NCI-H2107 treated with DMSO at 0.1 percent for 48 hours (cell line): Measurements from ENCODE around the gene OLIG3.

Experiments
- DNase-seq: peaks from one replicate; lab custom pipeline; 2025; ENCODE audit not compliant: unreplicated experiment; lab: John Stamatoyannopoulos, UW

The OLIG3 gene

GRCh38 chr6:137471986-137472385 is 22.2 kb downstream of the OLIG3 start:
- peak; percentile 5 for DNase-seq

DNA sequence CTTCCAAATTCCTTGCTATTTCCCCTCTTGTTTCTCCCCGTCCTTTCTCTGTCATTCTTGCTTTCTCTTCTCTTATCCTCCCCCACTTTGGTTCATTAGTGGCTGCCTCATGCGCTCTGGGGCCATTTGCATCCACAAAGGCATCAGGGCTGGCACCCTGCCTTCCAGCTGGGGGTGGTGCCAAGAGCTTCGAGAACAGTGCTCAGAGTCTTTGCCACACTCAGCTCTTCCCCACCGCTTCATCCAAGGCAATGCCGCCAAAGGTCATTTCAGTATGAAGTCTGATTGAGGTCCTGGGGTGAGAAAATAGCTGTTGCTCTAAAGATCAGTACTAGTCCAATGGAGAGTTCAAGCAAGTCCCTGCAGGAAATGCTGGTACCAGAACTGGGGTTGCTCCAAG is 22.7 kb downstream of the OLIG3 start:
- no peak for DNase-seq

DNA sequence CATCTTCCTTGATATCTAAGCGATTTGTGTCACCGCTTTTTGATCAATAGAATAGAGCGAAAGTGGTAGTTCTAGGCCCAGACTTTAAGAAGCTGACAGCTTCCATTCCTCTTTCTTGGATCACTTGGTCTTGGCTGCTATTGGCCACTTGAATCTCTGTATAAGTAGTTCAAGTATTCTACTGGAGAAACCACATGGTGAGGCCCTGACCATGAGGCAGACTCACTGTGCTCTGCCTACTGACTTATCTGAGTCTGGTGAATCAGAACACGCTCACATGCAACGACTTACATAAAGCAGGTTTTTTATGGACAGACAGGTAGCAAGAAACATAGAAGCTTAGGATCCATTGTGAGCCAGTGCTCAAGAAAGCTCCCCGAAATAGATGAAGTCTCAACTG is 27.0 kb downstream of the OLIG3 start:
- no peak for DNase-seq

- no peak for DNase-seq
Observed at GRCh38 chr6:137465378-137466009, 28.7 kb downstream of the OLIG3 start.

DNA sequence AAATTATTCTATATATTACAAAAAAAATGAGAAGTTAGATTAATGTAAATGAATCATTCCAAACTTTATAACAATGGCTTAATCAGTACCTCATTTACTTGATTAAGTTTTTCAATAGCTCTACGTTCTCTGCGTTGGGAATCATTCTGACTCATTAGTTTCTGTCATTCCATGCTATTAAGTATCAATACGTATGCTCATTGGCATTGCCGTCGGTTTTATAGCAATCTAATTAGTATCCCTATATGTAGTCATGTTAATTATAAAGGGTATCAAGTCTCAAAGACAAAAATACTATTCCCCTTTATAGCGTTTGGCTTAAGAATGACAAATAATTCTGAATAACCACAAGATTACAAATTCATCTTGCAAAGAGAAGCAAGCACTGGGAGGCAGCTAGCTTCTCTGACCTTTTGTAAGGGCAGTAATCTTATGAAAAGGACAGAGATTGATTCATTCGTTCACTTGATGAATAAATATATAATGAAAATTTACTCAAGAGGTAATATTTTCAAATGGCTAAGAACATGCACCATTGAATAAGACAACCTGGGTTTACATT is 41.8 kb downstream of the OLIG3 start:
- DNase-seq: no peak

DNA sequence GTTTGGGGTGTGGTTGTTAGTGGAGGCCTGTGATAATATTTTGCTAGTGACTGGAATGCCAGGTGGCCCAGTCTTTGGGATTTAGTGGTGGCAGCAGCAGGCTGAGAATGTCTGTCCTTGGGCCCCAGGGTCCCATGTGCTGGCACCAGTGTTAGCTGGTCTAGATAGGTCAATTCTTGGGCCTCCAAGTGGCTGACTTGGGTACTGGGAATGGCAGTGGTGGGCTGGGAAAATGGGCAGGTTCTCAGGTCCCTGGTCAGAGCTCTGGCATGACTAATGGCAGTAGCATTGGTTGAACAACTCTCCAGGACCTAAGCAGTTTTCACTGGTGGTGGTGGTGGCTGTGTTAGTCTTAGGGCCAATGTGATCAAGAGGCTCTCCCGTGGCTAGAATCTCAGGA is 50.3 kb downstream of the OLIG3 start:
- no peak for DNase-seq
